ENCODE measurements around the gene ST8SIA6.
"Not testable (repeated sequence)": the region's sequence is repeated elsewhere in the genome, so short reads cannot be mapped to it uniquely, and the experiment has no call there.

Gene ST8SIA6

DNA sequence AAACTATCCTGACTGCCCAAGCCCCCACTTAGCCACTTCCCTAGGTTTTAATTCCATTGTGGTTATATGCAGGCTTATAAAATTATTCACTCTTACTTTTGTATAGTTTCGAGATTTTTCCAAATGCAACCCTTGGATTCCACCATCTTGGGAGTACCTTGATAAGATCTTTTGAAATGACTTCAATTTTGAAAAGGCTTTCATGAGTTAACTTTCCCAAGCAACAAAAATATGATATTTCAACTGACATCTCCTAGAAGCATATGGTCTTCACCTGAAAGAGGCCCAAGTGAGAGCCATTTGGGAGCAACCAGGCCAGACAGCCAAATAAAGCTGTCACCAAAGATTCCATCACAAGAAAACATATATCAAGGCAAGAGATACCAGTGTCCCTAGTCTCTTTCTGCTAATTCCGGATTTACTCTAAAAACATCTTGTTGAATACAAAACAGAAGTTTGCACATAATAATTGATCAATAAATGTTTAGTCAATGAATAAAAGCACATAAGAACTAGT lies 1.7 kb upstream of the ST8SIA6 start:
- no peak for DNase-seq

DNA sequence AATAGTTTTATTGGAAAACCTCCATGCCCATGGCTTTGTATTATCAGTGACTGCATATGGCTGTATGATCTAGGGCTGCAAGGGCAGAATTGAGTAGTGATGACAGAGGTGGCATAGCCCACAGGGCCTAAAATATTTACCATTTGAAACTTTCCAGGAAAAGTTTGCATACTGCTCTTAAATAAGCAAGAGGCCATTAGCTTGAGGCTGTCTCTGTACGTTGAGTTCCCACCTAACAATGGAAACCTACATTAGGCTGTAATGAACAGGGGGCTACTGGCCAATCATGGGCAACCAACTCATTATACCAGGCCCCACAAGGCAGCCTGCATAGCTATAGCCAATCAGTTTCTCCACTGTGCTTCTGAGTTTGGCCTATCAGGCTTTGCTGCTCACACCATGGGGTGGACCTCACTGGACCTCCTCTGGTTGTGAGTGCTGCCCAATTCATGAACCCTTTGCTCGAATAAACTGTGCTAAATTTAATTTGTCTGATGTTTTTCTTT lies 673 bp upstream of the ST8SIA6 start:
- DNase-seq = no peak

- DNase-seq = no peak
Measured at GRCh38 chr10:17453373-17454091, 863 bp downstream of the ST8SIA6 start.

GRCh38 chr10:17453035-17453372 lies 1.4 kb downstream of the ST8SIA6 start:
- DNase-seq = no peak

GRCh38 chr10:17452060-17452841 lies 2.1 kb downstream of the ST8SIA6 start:
- no peak for DNase-seq

- no peak for DNase-seq
Measured at GRCh38 chr10:17450024-17450423, 4.4 kb downstream of the ST8SIA6 start.

DNA sequence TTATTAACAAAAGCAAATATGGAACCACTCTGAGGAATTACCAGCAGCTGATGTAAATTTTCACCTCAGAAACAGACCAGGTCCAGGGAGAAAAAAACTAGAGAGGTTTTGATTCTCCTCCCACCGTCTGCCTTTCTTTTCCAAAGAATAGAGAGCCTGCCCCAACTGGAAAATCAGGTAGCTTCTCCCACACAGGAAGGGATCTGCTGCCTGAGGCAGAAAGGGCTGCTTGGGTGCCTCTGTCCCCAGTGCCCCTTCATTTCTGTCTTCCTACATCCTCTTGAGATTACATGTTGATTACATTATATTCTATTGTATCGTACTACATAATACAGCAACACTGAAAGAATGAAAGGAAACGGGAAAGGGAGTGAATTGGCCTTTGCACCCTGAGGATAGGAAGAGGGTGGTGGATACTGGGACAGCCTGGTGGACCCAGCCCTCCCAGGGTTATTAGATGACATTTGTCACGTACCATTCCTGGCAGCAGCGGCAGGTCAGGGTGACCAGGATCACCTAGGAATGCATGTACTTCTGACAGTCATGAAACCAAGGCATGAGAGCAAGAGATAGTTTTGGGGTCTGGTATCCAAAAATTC lies 8.9 kb downstream of the ST8SIA6 start:
- DNase-seq = no peak

GRCh38 chr10:17444388-17444714 lies 10.0 kb downstream of the ST8SIA6 start:
- DNase-seq = no peak

- DNase-seq = no peak
Measured at GRCh38 chr10:17443707-17444387, 10.5 kb downstream of the ST8SIA6 start.

- no peak for DNase-seq
Measured at GRCh38 chr10:17438583-17438982, 15.8 kb downstream of the ST8SIA6 start.

DNA sequence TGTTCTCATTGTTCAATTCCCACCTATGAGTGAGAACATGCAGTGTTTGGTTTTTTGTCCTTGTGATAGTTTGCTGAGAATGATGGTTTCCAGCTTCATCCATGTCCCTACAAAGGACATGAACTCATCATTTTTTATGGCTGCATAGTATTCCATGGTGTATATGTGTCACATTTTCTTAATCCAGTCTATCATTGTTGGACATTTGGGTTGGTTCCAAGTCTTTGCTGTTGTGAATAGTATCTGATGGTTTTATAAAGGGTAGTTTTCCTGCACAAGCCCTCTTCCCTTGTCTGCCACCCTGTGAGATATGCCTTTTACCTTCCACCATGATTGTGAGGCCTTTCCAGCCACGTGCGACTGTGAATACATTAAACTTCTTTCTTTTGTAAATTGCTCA lies 17.8 kb downstream of the ST8SIA6 start:
- DNase-seq = not testable (repeated sequence)

GRCh38 chr10:17435953-17436352 lies 18.4 kb downstream of the ST8SIA6 start:
- no peak for DNase-seq

DNA sequence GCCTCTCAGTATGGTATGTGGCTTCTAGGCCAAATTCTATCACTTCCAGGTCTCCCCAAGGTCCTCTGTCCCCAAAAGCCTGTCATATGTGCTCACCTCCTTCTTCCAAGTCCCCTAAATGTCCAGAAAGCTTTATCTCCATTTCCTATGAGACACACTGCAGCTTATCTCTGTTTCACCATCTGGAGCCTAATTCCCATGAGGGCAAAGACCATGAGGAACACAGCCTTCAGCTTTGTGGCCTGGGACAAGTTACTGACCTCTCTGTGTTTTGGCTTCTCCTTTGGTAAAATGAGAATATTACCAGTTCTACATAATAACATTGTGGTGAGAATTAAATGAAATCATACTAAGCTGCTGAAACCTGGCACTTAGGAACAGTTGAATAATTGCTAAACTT lies 19.2 kb downstream of the ST8SIA6 start:
- DNase-seq = no peak

GRCh38 chr10:17432723-17433122 lies 21.7 kb downstream of the ST8SIA6 start:
- no peak for DNase-seq

- no peak for DNase-seq
Measured at GRCh38 chr10:17431871-17432311, 22.5 kb downstream of the ST8SIA6 start.

- DNase-seq = no peak
Measured at GRCh38 chr10:17430647-17431355, 23.6 kb downstream of the ST8SIA6 start.

DNA sequence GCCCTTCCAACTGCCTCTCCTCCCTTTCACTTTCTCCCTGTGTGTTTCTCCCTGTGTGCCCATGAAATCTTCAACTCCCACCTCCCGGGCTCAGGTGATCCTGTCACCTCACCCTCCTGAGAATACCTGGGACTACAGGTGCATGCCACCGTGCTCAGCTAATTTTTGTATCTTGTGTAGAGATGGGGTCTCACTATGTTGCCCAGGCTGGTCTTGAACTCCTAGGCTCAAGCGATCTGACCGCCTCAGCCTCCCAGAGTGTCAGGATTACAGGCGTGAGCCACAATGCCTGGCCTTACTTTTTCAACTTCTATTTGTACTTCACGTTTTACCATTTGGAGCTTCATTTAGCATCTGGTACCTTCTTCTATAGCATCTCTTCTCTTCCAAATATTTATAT lies 24.9 kb downstream of the ST8SIA6 start:
- DNase-seq = no peak

DNA sequence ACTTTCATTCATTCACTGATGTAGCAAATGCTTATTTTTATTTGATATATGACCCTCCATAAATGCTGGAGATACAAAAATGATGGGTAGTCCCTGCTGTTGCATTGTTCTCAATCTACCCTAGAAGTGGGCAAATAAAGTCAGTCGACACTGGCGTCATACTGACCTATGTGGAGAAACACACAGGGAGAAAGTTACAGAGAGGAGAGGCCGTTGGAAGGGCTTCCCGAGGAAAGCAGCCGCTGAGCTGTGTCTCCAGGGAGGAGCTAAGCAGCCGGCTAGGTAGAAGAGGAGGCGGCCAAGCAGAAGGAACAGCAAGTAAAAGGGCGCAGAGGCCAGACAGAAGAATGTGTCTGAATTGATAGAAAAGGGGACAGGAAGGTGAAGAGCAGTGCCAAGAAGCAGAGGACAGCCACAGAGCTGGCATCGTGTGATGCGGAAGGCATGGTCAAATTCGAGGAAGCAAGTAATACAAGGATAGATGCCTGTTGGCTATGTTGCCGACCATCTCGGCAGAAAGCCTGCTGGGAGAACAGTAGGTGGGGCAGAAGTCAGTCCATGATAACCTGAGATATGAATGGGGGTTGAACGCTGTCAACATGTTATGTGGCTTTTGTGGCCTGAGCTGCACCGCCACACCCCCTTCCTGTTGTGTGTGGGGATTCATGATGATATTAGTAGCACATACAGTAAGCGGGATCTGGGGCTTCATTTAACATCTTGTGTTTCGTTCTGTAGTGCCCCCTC lies 25.9 kb downstream of the ST8SIA6 start:
- DNase-seq = no peak

DNA sequence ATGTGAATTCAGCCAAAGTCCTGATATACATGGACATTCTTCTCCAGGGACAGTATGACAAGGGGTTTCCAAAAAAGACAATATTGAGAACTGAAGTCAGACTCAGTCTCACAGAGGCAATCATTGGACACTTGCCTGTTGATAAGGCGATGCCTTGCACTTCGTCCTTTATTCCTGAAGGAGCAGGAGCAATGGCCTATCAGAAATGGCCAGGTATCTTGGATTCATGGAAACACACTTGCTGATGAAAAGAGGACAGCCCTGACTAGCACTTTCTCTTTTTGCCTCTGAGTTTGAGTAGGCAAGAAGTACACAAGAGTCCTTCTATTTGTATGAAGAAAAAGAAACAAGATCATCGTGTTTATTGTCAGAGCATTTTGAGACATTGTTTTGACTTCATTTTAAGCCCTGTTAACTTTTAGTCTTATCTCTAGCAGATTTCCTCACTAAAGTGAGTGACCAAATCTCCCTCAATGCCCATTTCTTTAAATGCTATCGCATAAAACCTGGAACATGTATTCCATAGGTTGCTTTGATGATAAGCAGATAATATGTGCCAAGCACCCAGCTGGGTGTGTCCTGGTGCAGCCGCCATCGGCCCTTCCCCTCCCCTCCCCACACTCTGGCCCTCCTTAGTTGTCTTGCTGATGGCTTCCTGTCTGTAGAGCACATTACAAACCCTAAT lies 26.6 kb downstream of the ST8SIA6 start:
- DNase-seq = no peak

- no peak for DNase-seq
Measured at GRCh38 chr10:17427201-17427600, 27.2 kb downstream of the ST8SIA6 start.

- no peak for DNase-seq
Measured at GRCh38 chr10:17426263-17426750, 28.1 kb downstream of the ST8SIA6 start.
